HG03521 (cell line): ENCODE measurements around the gene MARF1.
"Not testable (repeated sequence)": the region's sequence is repeated elsewhere in the genome, so short reads cannot be mapped to it uniquely, and the experiment has no call there.

Source experiments
- ATAC-seq: cut with Tn5 transposase; IDR thresholded peaks from one replicate; pipeline ENCODE4 v1.9.1; 2021; ENCODE audit warnings: mild to moderate bottlenecking, moderate library complexity; ENCODE audit not compliant: unreplicated experiment

MARF1 gene

GRCh38 chr16:15643048-15643945, at the start of gene MARF1:
Gene MARF1, minus strand, starts transcription at chr16:15643154. Its CDS starts 3,921 bp downstream, at chr16:15639233.
- ATAC-seq, result peak; percentile 55

GRCh38 chr16:15692508-15692907, 49.6 kb upstream of the MARF1 start:
- ATAC-seq, result not testable (repeated sequence)

GRCh38 chr16:15691046-15691445, 48.1 kb upstream of the MARF1 start:
- ATAC-seq, result no peak

GRCh38 chr16:15690296-15690695, 47.3 kb upstream of the MARF1 start:
- ATAC-seq, result no peak

- no peak for ATAC-seq
These were observed 46.3 kb upstream of the MARF1 start for GRCh38 chr16:15689290-15689689.

GRCh38 chr16:15686287-15686686, 43.3 kb upstream of the MARF1 start:
- ATAC-seq, result no peak

GRCh38 chr16:15682105-15682570, 39.2 kb upstream of the MARF1 start:
- no peak for ATAC-seq

- ATAC-seq, result no peak
These were observed 34.5 kb upstream of the MARF1 start for GRCh38 chr16:15677447-15677846.

GRCh38 chr16:15676506-15676905, 33.6 kb upstream of the MARF1 start:
- ATAC-seq, result no peak

GRCh38 chr16:15674571-15674970, 31.6 kb upstream of the MARF1 start:
- ATAC-seq, result no peak

GRCh38 chr16:15672514-15673167, 29.7 kb upstream of the MARF1 start:
- no peak for ATAC-seq

- ATAC-seq, result not testable (repeated sequence)
These were observed 29.2 kb upstream of the MARF1 start for GRCh38 chr16:15672127-15672513.

GRCh38 chr16:15671530-15672117, 28.7 kb upstream of the MARF1 start:
- ATAC-seq, result no peak

GRCh38 chr16:15667091-15667742, 24.3 kb upstream of the MARF1 start:
- ATAC-seq, result no peak

- no peak for ATAC-seq
These were observed 22.2 kb upstream of the MARF1 start for GRCh38 chr16:15665107-15665506.

GRCh38 chr16:15660203-15660601, 17.2 kb upstream of the MARF1 start:
- ATAC-seq, result no peak

- ATAC-seq, result no peak
These were observed 15.6 kb upstream of the MARF1 start for GRCh38 chr16:15658556-15658955.

- ATAC-seq, result no peak
These were observed 15.2 kb upstream of the MARF1 start for GRCh38 chr16:15658149-15658548.

- not testable (repeated sequence) for ATAC-seq
These were observed 12.6 kb upstream of the MARF1 start for GRCh38 chr16:15655561-15655960.

- ATAC-seq, result no peak
These were observed 11.6 kb upstream of the MARF1 start for GRCh38 chr16:15654591-15654990.

- ATAC-seq, result no peak
These were observed 10.3 kb upstream of the MARF1 start for GRCh38 chr16:15653227-15653626.
